HEK293T (cell line): ENCODE measurements around the gene STK32A.
A peak's percentile ranks its signal among the peaks of the same experiment; 100 is the strongest.

Experiments
- CTCF ChIA-PET: fragments of 350-600 bp; formaldehyde crosslinking; extraction: SDS; loops from one replicate; lab custom pipeline; 2021; ENCODE audit warnings: antibody characterized with exemption, inconsistent platforms; lab: Yijun Ruan, JAX
- POLR2A ChIA-PET: fragments of 350-600 bp; formaldehyde crosslinking; extraction: SDS; loops from one replicate; lab custom pipeline; 2020; ENCODE audit warnings: antibody characterized with exemption, inconsistent platforms; lab: Yijun Ruan, JAX
- DNase-seq: peaks from one replicate; pipeline ENCODE4 v3.0.0; 2012; ENCODE audit warnings: mixed read lengths; ENCODE audit errors: extremely low spot score
- ARNT ChIP-seq: fragments of 450-650 bp; IDR thresholded peaks from 2 replicates; pipeline ENCODE4 v1.6.1; 2017; ENCODE audit warnings: mild to moderate bottlenecking
- BHLHE40 ChIP-seq: fragments of 450-650 bp; IDR thresholded peaks from 2 replicates; pipeline ENCODE4 v1.6.1; 2016; ENCODE audit warnings: mild to moderate bottlenecking, moderate library complexity, borderline replicate concordance
- CTBP1 ChIP-seq: fragments of 450-650 bp; IDR thresholded peaks from 2 replicates; pipeline ENCODE4 v1.6.1; 2016; ENCODE audit warnings: borderline replicate concordance
- ELF4 ChIP-seq: fragments of 450-650 bp; IDR thresholded peaks from 2 replicates; pipeline ENCODE4 v1.6.1; 2017; ENCODE audit warnings: antibody characterized with exemption
- FOXA1 ChIP-seq: fragments of 450-650 bp; IDR thresholded peaks from 2 replicates; pipeline ENCODE4 v1.6.1; 2016; ENCODE audit warnings: mild to moderate bottlenecking
- FOXK2 ChIP-seq: fragments of 450-650 bp; IDR thresholded peaks from 2 replicates; pipeline ENCODE4 v1.6.1; 2016; ENCODE audit warnings: mild to moderate bottlenecking
- FOXM1 ChIP-seq: fragments of 450-650 bp; IDR thresholded peaks from 2 replicates; pipeline ENCODE4 v1.6.1; 2017; ENCODE audit warnings: mild to moderate bottlenecking, borderline replicate concordance
- HDGF ChIP-seq: fragments of 450-650 bp; IDR thresholded peaks from 2 replicates; pipeline ENCODE4 v1.6.1; 2017; ENCODE audit warnings: antibody characterized with exemption, borderline replicate concordance
- L3MBTL2 ChIP-seq: fragments of 450-650 bp; conservative IDR thresholded peaks from 2 replicates; pipeline ENCODE4 v1.6.1; 2016; ENCODE audit warnings: mild to moderate bottlenecking
- LEF1 ChIP-seq: fragments of 450-650 bp; IDR thresholded peaks from 2 replicates; pipeline ENCODE4 v1.6.1; 2017; ENCODE audit warnings: mild to moderate bottlenecking, borderline replicate concordance
- NFRKB ChIP-seq: fragments of 450-650 bp; IDR thresholded peaks from 2 replicates; pipeline ENCODE4 v1.6.1; 2016; ENCODE audit warnings: mild to moderate bottlenecking, moderate library complexity
- SP1 ChIP-seq: fragments of 450-650 bp; IDR thresholded peaks from 2 replicates; pipeline ENCODE4 v1.6.1; 2017
- SUZ12 ChIP-seq: fragments of 450-650 bp; IDR thresholded peaks from 2 replicates; pipeline ENCODE4 v1.6.1; 2016; ENCODE audit warnings: mild to moderate bottlenecking
- TARDBP ChIP-seq: fragments of 450-650 bp; IDR thresholded peaks from 2 replicates; pipeline ENCODE4 v1.6.1; 2016
- ZNF384 ChIP-seq: fragments of 450-650 bp; IDR thresholded peaks from 2 replicates; pipeline ENCODE4 v1.6.1; 2016
- TF ChIP-seq, protein P1 (sequence below): fragments of 450-650 bp; IDR thresholded peaks from 2 replicates; pipeline ENCODE4 v1.6.1; 2016

STK32A gene

DNA sequence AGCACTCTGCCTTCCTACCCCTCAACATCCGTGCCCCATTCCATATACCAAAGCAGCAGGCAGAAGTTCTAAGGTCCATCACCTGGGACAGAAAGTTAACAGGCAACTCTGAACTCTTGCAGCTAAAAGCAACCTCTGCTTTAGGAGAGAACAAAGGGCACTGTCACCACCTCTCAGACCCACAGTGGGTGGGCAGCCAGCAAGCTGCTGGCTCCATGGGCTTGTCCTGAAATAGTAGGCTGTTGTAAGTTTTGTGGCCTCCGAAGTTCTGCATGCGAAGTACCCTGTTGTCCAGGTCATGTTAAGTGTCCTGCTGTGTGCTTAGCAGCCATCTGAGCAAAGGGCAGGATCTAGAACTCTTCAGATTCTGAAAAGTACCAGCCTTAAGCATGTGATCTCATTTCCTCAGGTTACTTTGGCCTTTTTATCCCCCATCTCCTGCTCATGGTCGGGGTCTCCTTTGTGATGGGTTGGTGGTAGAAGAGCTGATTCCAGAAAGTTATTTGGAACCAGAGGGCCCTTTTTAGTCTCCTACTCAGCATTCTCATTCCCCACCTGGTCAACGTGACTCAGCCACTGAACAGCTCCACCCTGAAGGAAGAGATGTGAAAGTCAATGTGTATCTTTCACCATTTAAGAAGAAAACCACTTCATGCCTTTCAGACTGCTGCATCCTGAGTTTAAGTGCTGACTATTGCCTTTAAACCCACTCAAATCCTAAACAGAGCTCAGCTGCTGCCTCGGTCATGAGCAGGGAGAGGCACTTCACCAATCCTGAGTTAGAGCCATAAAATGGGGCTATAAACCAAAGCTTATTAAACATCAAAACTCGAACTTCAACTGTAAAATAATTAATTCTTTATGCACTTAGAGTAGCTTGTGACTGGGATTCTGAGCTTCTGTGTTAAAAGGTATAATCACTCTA, 153.6 kb downstream of the STK32A start:
- DNase-seq: no peak
- no peak for TF ChIP-seq FOXA1
- TF ChIP-seq LEF1: no peak
- no peak for TF ChIP-seq CTBP1
- no peak for TF ChIP-seq FOXK2
- no peak for TF ChIP-seq SUZ12
- no peak for TF ChIP-seq SP1
- TF ChIP-seq NFRKB: no peak
- CTCF ChIA-PET: interaction anchor here (0.8 to 1.4 kb wide), 2 partner anchors 13 to 18 kb away, joined by 3 read pairs; no protein-coding TSS in a partner anchor
- POLR2A ChIA-PET: no interaction called here

DNA sequence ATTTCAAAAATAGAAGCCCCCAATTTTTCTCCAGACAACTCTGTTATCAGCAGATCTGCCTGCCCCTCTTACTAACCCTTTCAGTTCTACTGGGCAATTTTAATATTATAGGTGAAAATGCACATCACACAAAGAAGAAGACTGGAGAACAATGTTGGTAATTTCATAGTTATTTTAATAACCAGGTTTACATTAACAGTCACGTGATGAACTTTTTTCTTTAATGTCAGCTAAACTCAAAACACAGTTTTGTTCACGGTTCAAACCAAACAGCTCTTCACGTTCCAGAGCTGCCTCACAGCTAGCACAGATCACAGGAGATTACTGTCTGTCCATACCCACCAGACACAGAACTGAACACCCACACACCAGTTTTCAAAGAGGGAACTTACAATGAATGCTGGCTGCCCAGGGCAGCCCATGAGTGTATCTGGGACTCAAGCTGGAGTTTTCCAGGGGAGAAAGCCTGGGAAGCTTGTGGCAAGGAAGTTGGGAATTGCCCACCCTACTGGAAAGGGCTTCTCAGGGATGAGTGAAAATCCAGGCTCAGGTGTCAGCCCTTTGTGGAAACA, 155.9 kb downstream of the STK32A start:
- no peak for TF ChIP-seq HDGF
- TF ChIP-seq TARDBP: no peak
- TF ChIP-seq LEF1: no peak
- no peak for TF ChIP-seq BHLHE40
- no peak for DNase-seq
- ChIA-PET CTCF (interaction anchor here (0.5 to 0.9 kb wide), 2 partner anchors 186 to 237 kb away, joined by 3 to 9 read pairs; no protein-coding TSS in a partner anchor), POLR2A (no interaction called here)

DNA sequence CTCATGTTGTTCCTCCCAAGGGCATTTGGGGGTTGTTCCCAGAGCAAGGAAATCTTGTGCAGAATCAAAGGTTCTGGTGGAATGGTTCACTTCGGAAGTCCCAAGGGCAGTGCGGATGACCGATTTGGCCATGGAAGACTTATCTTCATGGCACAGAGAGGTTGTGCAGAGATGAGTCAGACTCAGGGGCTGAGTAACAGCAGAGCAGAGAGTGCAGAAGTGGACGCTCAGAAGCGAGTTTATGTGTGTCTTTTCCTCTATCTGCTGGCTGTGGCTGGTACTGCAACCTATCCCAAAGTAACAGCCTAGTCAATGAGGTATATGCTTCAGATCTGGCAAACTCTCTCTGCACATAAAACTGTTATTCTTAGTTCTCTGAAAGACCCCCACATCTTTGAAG, 157.0 kb downstream of the STK32A start:
- DNase-seq: peak; percentile 46
- TF ChIP-seq FOXA1: no peak
- no peak for TF ChIP-seq L3MBTL2
- no peak for TF ChIP-seq ZNF384
- TF ChIP-seq BHLHE40: no peak
- TF ChIP-seq NFRKB: no peak
- POLR2A ChIA-PET: no interaction called here
- CTCF ChIA-PET: no interaction called here

DNA sequence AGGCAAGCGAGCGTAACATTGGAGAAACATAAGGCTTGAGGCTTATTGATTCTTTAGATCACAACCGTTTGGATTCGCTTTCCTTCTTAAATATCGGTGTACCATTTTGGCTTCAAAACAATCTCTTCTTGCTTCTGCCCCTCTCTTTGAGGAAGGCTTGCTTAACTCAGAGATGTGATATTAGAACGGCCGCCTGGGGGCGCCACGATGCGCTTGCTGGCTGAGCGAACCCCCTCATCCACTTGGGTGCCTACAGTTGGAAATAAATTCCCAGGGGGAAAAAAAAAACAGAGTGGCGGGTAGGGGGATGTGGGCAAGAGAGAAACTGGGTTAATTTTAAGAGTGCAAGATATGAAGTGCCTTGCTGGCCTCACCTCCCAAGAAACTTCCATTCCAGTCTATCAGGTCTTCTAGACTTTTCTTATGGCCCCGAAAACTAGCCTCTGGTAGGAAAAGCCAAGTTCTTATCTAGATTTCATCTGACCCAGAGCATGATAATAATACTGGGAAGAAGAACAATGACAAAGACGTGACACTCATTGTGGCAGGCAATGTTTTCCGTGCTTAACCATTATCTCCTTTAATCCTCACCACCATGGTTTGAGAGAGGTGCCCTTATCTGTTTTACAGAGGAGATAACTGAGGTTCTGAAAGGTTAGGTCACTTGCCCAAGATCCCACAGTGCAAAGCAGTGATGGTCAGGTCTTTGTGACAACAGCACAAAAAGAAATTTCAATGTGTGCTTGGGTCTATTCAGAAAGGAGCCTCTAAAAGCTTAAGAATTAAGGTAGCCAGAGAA, 159.2 kb downstream of the STK32A start:
- no peak for TF ChIP-seq L3MBTL2
- TF ChIP-seq CTBP1: no peak
- no peak for TF ChIP-seq LEF1
- TF ChIP-seq ZNF384: no peak
- TF ChIP-seq FOXM1: no peak
- TF ChIP-seq HDGF: no peak
- no peak for TF ChIP-seq ARNT
- TF ChIP-seq SP1: no peak
- TF ChIP-seq SUZ12: no peak
- TF ChIP-seq, protein P1, sequence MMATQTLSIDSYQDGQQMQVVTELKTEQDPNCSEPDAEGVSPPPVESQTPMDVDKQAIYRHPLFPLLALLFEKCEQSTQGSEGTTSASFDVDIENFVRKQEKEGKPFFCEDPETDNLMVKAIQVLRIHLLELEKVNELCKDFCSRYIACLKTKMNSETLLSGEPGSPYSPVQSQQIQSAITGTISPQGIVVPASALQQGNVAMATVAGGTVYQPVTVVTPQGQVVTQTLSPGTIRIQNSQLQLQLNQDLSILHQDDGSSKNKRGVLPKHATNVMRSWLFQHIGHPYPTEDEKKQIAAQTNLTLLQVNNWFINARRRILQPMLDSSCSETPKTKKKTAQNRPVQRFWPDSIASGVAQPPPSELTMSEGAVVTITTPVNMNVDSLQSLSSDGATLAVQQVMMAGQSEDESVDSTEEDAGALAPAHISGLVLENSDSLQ: no peak
- POLR2A ChIA-PET: no interaction called here
- DNase-seq: no peak
- CTCF ChIA-PET: no interaction called here

DNA sequence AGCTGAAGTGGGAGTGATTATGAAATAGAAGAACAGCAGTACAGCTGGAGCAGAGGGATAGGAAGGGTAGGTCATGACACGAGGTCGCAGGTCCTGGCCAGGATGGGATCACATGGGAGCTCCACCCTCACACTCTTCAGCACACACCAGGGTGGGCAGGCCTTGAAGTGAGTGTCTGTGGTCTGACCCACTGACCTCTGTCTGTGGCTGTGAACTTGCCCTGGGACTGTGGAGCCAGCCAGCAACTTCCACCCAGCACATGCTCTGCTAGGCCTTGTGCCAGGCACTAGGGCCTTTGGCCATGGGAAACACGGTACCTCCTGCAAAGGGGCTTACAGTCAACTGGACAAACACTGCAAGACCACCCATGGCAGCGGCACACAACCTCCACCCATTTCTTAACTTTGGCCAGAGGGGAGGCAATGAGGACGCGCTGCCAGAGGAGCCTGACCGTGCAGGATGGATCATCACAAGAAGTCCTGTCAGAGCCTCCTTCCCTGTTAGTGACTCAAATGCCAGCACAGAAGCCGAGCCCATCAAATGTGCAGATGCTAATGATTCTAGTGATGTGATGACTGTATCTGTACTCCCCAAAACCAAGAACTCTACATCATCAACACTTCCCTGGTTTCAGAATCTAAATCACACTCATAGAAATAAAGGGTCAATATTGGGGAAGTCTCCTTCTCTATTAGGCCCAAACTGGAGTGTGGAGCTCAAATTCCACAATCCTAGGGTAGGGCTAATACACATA, 161.4 kb downstream of the STK32A start:
- ChIA-PET CTCF (interaction anchor here (1.3 kb wide), 1 partner anchor 182 kb away, joined by 4 read pairs; no protein-coding TSS in a partner anchor), POLR2A (no interaction called here)
- TF ChIP-seq NFRKB (no peak), ARNT (no peak), ZNF384 (no peak), L3MBTL2 (no peak), SP1 (no peak), CTBP1 (no peak), ELF4 (no peak), HDGF (no peak), FOXK2 (no peak), FOXA1 (no peak), LEF1 (no peak), BHLHE40 (no peak), FOXM1 (no peak), TARDBP (no peak), SUZ12 (no peak)
- TF ChIP-seq, protein P1: no peak
- no peak for DNase-seq

DNA sequence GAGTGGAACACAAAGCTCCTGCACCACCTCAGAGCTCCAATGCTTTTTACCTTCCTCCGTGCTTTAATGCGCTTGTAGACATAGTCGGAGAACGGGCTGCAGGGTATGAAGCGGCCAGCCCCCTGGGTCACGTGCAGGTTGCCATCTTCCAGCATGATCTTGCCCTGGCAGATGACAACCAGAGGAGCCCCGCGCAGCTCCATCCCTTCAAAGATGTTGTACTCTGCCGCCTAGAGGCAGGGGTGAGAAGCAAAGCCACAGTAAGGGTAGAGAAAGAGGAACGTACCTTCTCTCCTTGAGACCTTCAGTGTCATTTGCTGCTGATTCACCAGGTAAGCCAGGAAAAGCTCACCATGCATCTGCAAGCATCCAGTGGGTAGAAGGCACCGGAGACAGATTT, 162.8 kb downstream of the STK32A start:
- ChIA-PET POLR2A (no interaction called here), CTCF (interaction anchor here (0.5 to 1.0 kb wide), 2 partner anchors 20 to 36 kb away, joined by 3 read pairs; no protein-coding TSS in a partner anchor)
- peak; percentile 12 for DNase-seq
- TF ChIP-seq ZNF384 (no peak), SP1 (no peak), FOXK2 (no peak), FOXM1 (no peak), FOXA1 (no peak), TARDBP (no peak), ARNT (no peak), L3MBTL2 (no peak), HDGF (no peak)
